Mesenchymal stem cell (in vitro differentiated cells and primary cell): Measurements from ENCODE around the gene LCMT1.

ENCODE experiments used
- DNase-seq: peaks from one replicate; pipeline ENCODE4 v3.0.0-alpha.2; 2013
- H2AFZ ChIP-seq: one replicate; pipeline ENCODE4 v1.6.1; 2013; ENCODE audit warnings: low read depth, mild to moderate bottlenecking, control low read depth, inconsistent platforms, low read length, moderate library complexity
- H2AK5ac ChIP-seq: 2 replicates; pipeline ENCODE4 v1.6.1; 2013; ENCODE audit warnings: low read length, moderate library complexity, mild to moderate bottlenecking, inconsistent platforms; ENCODE audit not compliant: severe bottlenecking
- H2BK120ac ChIP-seq: one replicate; pipeline ENCODE4 v1.6.1; 2013; ENCODE audit warnings: low read depth, mild to moderate bottlenecking, inconsistent platforms, low read length, moderate library complexity
- H2BK12ac ChIP-seq, 2 experiments: one replicate each; pipeline ENCODE4 v1.6.1; 2013; ENCODE audit warnings: inconsistent platforms in 2 of 2, low read length in 2 of 2, mild to moderate bottlenecking in 2 of 2, moderate library complexity in 2 of 2, control low read depth in 1 of 2
- H2BK15ac ChIP-seq: one replicate; pipeline ENCODE4 v1.6.1; 2013; ENCODE audit warnings: mild to moderate bottlenecking, low read depth, inconsistent platforms; ENCODE audit not compliant: poor library complexity, severe bottlenecking
- H2BK5ac ChIP-seq: 2 replicates; pipeline ENCODE4 v1.6.1; 2013; ENCODE audit warnings: low read depth, mild to moderate bottlenecking, low read length, control low read depth, inconsistent platforms; ENCODE audit not compliant: poor library complexity, severe bottlenecking
- H3K14ac ChIP-seq, 2 experiments: one replicate each; pipeline ENCODE4 v1.6.1; 2013; ENCODE audit warnings: inconsistent platforms in 2 of 2, low read length in 2 of 2, control low read depth in 1 of 2, mild to moderate bottlenecking in 1 of 2, moderate library complexity in 1 of 2
- H3K18ac ChIP-seq, 2 experiments: one replicate each; pipeline ENCODE4 v1.6.1; 2013; ENCODE audit warnings: inconsistent platforms in 2 of 2, low read length in 2 of 2, control low read depth in 1 of 2, low read depth in 1 of 2, mild to moderate bottlenecking in 1 of 2
- H3K23ac ChIP-seq, 2 experiments: one replicate each; pipeline ENCODE4 v1.6.1; 2013; ENCODE audit warnings: inconsistent platforms in 2 of 2, low read length in 2 of 2, mild to moderate bottlenecking in 2 of 2, moderate library complexity in 2 of 2, control low read depth in 1 of 2
- H3K27ac ChIP-seq: 2 replicates; pipeline ENCODE4 v1.5.1; 2013; ENCODE audit warnings: mild to moderate bottlenecking, moderate library complexity, low read length, control low read depth, inconsistent platforms; ENCODE audit not compliant: poor library complexity, severe bottlenecking
- H3K27me3 ChIP-seq, 2 experiments: 2 replicates each; pipeline versions ENCODE4 v1.6.1 to v1.7.0; 2013; ENCODE audit warnings: low read length in 2 of 2, mild to moderate bottlenecking in 2 of 2, moderate library complexity in 2 of 2, control low read depth in 1 of 2, inconsistent platforms in 1 of 2; ENCODE audit not compliant: control insufficient read depth in 1 of 2, insufficient read depth in 1 of 2
- H3K36me3 ChIP-seq, 2 experiments: 2 replicates each; pipeline versions ENCODE4 v1.6.1 to v1.7.0; 2013; ENCODE audit warnings: low read length in 2 of 2, control low read depth in 1 of 2, inconsistent platforms in 1 of 2, low read depth in 1 of 2, mild to moderate bottlenecking in 1 of 2; ENCODE audit not compliant: insufficient read depth in 2 of 2, control insufficient read depth in 1 of 2
- H3K4ac ChIP-seq, 2 experiments: one replicate each; pipeline ENCODE4 v1.6.1; 2013; ENCODE audit warnings: inconsistent platforms in 2 of 2, low read length in 2 of 2, mild to moderate bottlenecking in 2 of 2, moderate library complexity in 2 of 2, control low read depth in 1 of 2, low read depth in 1 of 2
- H3K4me1 ChIP-seq: 2 replicates; pipeline ENCODE4 v1.6.1; 2013; ENCODE audit warnings: low read depth, low read length, control low read depth; ENCODE audit not compliant: control insufficient read depth, insufficient read depth
- H3K4me2 ChIP-seq: 2 replicates; pipeline ENCODE4 v1.6.1; 2013; ENCODE audit warnings: low read length, mild to moderate bottlenecking, inconsistent platforms; ENCODE audit not compliant: poor library complexity, severe bottlenecking
- H3K4me3 ChIP-seq, 2 experiments: 2 replicates each; pipeline versions ENCODE4 v1.5.1 to v1.7.0; 2013; ENCODE audit warnings: low read length in 2 of 2, mild to moderate bottlenecking in 2 of 2, control low read depth in 1 of 2, low read depth in 1 of 2; ENCODE audit not compliant: insufficient read depth in 1 of 2
- H3K79me1 ChIP-seq: replicated peaks from 2 replicates; pipeline ENCODE4 v1.6.1; 2013; ENCODE audit warnings: mild to moderate bottlenecking, control low read depth, low read length, inconsistent platforms; ENCODE audit not compliant: poor library complexity, severe bottlenecking
- H3K9ac ChIP-seq: 2 replicates; pipeline ENCODE4 v1.7.0; 2013; ENCODE audit warnings: mild to moderate bottlenecking, low read length, moderate library complexity
- H3K9me3 ChIP-seq: 2 replicates; pipeline ENCODE4 v1.7.0; 2013; ENCODE audit warnings: mild to moderate bottlenecking, low read length; ENCODE audit not compliant: control insufficient read depth
- H4K8ac ChIP-seq: one replicate; pipeline ENCODE4 v1.6.1; 2013; ENCODE audit warnings: inconsistent platforms, mild to moderate bottlenecking, low read length, moderate library complexity
- H4K91ac ChIP-seq: one replicate; pipeline ENCODE4 v1.6.1; 2013; ENCODE audit warnings: mild to moderate bottlenecking, low read length, inconsistent platforms
- WGBS: methylation state at CpG from one replicate; pipeline ENCODE4 v1.1.7; 2013; ENCODE audit warnings: mixed read lengths; 5-methylcytosine and 5-hydroxymethylcytosine counted together

The LCMT1 gene

GRCh38 chr16:25172831-25173230 lies 61.3 kb downstream of the LCMT1 start:
- Histone ChIP-seq H2BK12ac (no peak overlapping the region), H4K91ac (no peak overlapping the region), H3K18ac (no peak overlapping the region), H3K4me2 (no peak overlapping the region), H2BK5ac (no peak overlapping the region), H3K23ac (no peak overlapping the region), H2BK15ac (no peak overlapping the region), H3K4me3 (no peak overlapping the region), H3K79me1 (no peaks in the 10 kb centered on the region), H3K9me3 (no peaks in the 10 kb centered on the region), H3K36me3 (peaks cover 39 to 74% of the 10 kb centered on the region in 2 experiments), H3K14ac (no peak overlapping the region), H3K27ac (no peak overlapping the region), H3K9ac (no peak overlapping the region), H3K4ac (no peak overlapping the region), H2AFZ (no peak overlapping the region), H4K8ac (no peak overlapping the region), H3K27me3 (no peaks in the 10 kb centered on the region), H2BK120ac (no peak overlapping the region), H3K4me1 (peaks cover 1% of the 10 kb centered on the region), H2AK5ac (no peak overlapping the region)
- no peak for DNase-seq
- 97% methylated on average over 7 of the region's 8 CpGs for WGBS

GRCh38 chr16:25174285-25174684 lies 62.7 kb downstream of the LCMT1 start:
- no peak overlapping the region for H2BK12ac ChIP-seq
- H3K9me3 ChIP-seq, result no peaks in the 10 kb centered on the region
- H3K9ac ChIP-seq, result no peak overlapping the region
- H3K18ac ChIP-seq, result no peak overlapping the region
- no peak overlapping the region for H3K4me3 ChIP-seq
- DNase-seq, result no peak
- H4K8ac ChIP-seq, result no peak overlapping the region
- H2BK120ac ChIP-seq, result no peak overlapping the region
- no peaks in the 10 kb centered on the region for H3K79me1 ChIP-seq
- H3K23ac ChIP-seq, result no peak overlapping the region
- H3K27me3 ChIP-seq, result no peaks in the 10 kb centered on the region
- WGBS, result no CpG with 5 or more reads among the region's 2 CpGs
- H3K36me3 ChIP-seq, result peaks cover 42 to 73% of the 10 kb centered on the region in 2 experiments
- H2BK15ac ChIP-seq, result no peak overlapping the region
- H4K91ac ChIP-seq, result no peak overlapping the region
- H3K27ac ChIP-seq, result no peak overlapping the region
- no peak overlapping the region for H3K14ac ChIP-seq
- no peak overlapping the region for H2BK5ac ChIP-seq
- H3K4me2 ChIP-seq, result no peak overlapping the region
- H3K4me1 ChIP-seq, result peaks cover 1% of the 10 kb centered on the region
- no peak overlapping the region for H2AFZ ChIP-seq
- no peak overlapping the region for H2AK5ac ChIP-seq
- H3K4ac ChIP-seq, result no peak overlapping the region

DNA sequence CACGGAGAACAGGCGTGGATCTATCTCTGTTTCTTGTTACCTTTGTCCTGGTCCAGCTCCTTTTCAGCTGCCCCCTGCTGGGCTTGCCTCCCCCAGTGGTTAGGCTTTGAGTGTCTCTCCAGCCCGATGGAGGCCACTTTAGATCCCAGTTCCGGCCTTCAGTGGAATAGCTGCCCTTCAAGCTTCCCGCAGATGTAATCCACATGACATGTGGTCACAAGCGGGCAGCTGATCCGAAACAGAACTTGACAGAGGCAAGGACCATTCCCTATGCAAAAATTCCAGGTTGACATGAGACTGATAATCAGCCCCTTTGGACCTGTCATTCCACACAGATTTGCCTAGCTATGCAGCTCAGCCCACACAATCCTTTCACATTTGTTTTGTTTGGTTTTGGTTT lies 64.6 kb downstream of the LCMT1 start:
- H3K18ac ChIP-seq, result no peak overlapping the region
- no peak for DNase-seq
- no peak overlapping the region for H2BK15ac ChIP-seq
- H3K4me3 ChIP-seq, result no peak overlapping the region
- no peak overlapping the region for H3K14ac ChIP-seq
- no peak overlapping the region for H2BK12ac ChIP-seq
- no peak overlapping the region for H3K4me2 ChIP-seq
- no peak overlapping the region for H4K8ac ChIP-seq
- no peaks in the 10 kb centered on the region for H3K27me3 ChIP-seq
- no peak overlapping the region for H2AFZ ChIP-seq
- H3K27ac ChIP-seq, result no peak overlapping the region
- WGBS, result 95% methylated on average over 7 of the region's 7 CpGs
- no peak overlapping the region for H2BK5ac ChIP-seq
- H3K4ac ChIP-seq, result no peak overlapping the region
- H2AK5ac ChIP-seq, result no peak overlapping the region
- H3K4me1 ChIP-seq, result peaks cover 3% of the 10 kb centered on the region
- H3K36me3 ChIP-seq, result peaks cover 34 to 62% of the 10 kb centered on the region in 2 experiments
- no peak overlapping the region for H3K9ac ChIP-seq
- no peak overlapping the region for H3K23ac ChIP-seq
- H3K79me1 ChIP-seq, result no peaks in the 10 kb centered on the region
- no peaks in the 10 kb centered on the region for H3K9me3 ChIP-seq
- no peak overlapping the region for H2BK120ac ChIP-seq
- no peak overlapping the region for H4K91ac ChIP-seq

GRCh38 chr16:25177512-25177830 lies 65.9 kb downstream of the LCMT1 start:
- H2AK5ac ChIP-seq, result no peak overlapping the region
- no peak overlapping the region for H4K91ac ChIP-seq
- H2BK12ac ChIP-seq, result no peak overlapping the region
- no peak for DNase-seq
- H4K8ac ChIP-seq, result no peak overlapping the region
- H3K79me1 ChIP-seq, result no peaks in the 10 kb centered on the region
- H3K9ac ChIP-seq, result no peak overlapping the region
- H3K4ac ChIP-seq, result no peak overlapping the region
- H3K4me1 ChIP-seq, result peaks cover 3% of the 10 kb centered on the region
- no peak overlapping the region for H2AFZ ChIP-seq
- H3K14ac ChIP-seq, result no peak overlapping the region
- H2BK120ac ChIP-seq, result no peak overlapping the region
- no peaks in the 10 kb centered on the region for H3K9me3 ChIP-seq
- no peak overlapping the region for H2BK5ac ChIP-seq
- H3K36me3 ChIP-seq, result peaks cover 32 to 50% of the 10 kb centered on the region in 2 experiments
- H3K4me2 ChIP-seq, result no peak overlapping the region
- no peak overlapping the region for H3K18ac ChIP-seq
- H3K27me3 ChIP-seq, result no peaks in the 10 kb centered on the region
- 80% methylated on average over 3 of the region's 3 CpGs for WGBS
- H3K4me3 ChIP-seq, result no peak overlapping the region
- no peak overlapping the region for H3K27ac ChIP-seq
- H3K23ac ChIP-seq, result no peak overlapping the region
- H2BK15ac ChIP-seq, result no peak overlapping the region
